IMR-90 (cell line): ENCODE measurements around the gene TP53BP2.

Source experiments
- CEBPB ChIP-seq: IDR thresholded peaks from 2 replicates; pipeline ENCODE4 v1.6.1; 2012; ENCODE audit warnings: low read depth, low read length, improper control_type of control experiment
- POLR2A ChIP-seq: IDR thresholded peaks from 2 replicates; pipeline ENCODE4 v1.6.1; 2012; ENCODE audit warnings: mild to moderate bottlenecking, low read depth, low read length
- SMC3 ChIP-seq: fragments of 150-350 bp; IDR thresholded peaks from 2 replicates; pipeline ENCODE4 v1.6.1; 2016; ENCODE audit warnings: low read depth, mild to moderate bottlenecking, antibody characterized with exemption, low read length, moderate library complexity
- TF ChIP-seq, protein P1 (sequence below): conservative IDR thresholded peaks from 2 replicates; pipeline ENCODE4 v1.5.1; 2012; ENCODE audit warnings: mild to moderate bottlenecking, low read depth, low read length, improper control_type of control experiment

GRCh38 chr1:223835754-223836153 lies 10.0 kb downstream of the TP53BP2 start:
- TF ChIP-seq POLR2A (no peak), SMC3 (no peak), CEBPB (no peak)
- TF ChIP-seq, protein P1, sequence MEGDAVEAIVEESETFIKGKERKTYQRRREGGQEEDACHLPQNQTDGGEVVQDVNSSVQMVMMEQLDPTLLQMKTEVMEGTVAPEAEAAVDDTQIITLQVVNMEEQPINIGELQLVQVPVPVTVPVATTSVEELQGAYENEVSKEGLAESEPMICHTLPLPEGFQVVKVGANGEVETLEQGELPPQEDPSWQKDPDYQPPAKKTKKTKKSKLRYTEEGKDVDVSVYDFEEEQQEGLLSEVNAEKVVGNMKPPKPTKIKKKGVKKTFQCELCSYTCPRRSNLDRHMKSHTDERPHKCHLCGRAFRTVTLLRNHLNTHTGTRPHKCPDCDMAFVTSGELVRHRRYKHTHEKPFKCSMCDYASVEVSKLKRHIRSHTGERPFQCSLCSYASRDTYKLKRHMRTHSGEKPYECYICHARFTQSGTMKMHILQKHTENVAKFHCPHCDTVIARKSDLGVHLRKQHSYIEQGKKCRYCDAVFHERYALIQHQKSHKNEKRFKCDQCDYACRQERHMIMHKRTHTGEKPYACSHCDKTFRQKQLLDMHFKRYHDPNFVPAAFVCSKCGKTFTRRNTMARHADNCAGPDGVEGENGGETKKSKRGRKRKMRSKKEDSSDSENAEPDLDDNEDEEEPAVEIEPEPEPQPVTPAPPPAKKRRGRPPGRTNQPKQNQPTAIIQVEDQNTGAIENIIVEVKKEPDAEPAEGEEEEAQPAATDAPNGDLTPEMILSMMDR, result no peak
